A549 (cell line): ENCODE measurements around the gene XCL1. TPM values are rescaled to one million over a fixed set of nuclear protein-coding genes. Genes with fewer than 3 reads are reported as not detected.
A peak's percentile ranks its signal among the peaks of the same experiment; 100 is the strongest.

Source experiments
- ATAC-seq, 2 experiments: fragments of 200-7000 bp in 1 of 2; fragments of >200 bp in 1 of 2; cut with Nextera tagmentation in 1 of 2; cut with Tn5 transposase in 1 of 2; 3 replicates each; pipeline versions ENCODE4 v1.8.0 to v1.9.1; 2018 to 2020; ENCODE audit warnings: mild to moderate bottlenecking in 1 of 2, moderate library complexity in 1 of 2
- CTCF ChIA-PET: fragments of 300-600 bp; sonication (Branson Sonifier 250); formaldehyde crosslinking; extraction: SDS; loops from one replicate; lab custom pipeline; 2021; ENCODE audit warnings: antibody characterized with exemption, inconsistent platforms; lab: Yijun Ruan, JAX
- POLR2A ChIA-PET: fragments of 350-600 bp; formaldehyde crosslinking; extraction: SDS; loops from one replicate; lab custom pipeline; 2021; ENCODE audit warnings: antibody characterized with exemption, inconsistent platforms; lab: Yijun Ruan, JAX
- DNase-seq, 2 experiments: peaks; one replicate each; pipeline versions ENCODE4 v3.0.0 to v3.0.0-alpha.2; 2011 to 2016; ENCODE audit warnings: low read depth in 1 of 2, low spot score in 1 of 2
- FAIRE-seq: peaks from 2 replicates; lab custom pipeline; 2011; peaks lifted over from hg19 to GRCh38; lab: Jason Lieb, UNC
- H3K27ac ChIP-seq, 2 experiments: fragments of >200 bp; sonication (Bioruptor Twin); formaldehyde crosslinking; 3 replicates each; pipeline ENCODE4 v1.5.1; 2016 to 2017
- H3K4me1 ChIP-seq: fragments of >200 bp; sonication (Bioruptor Twin); formaldehyde crosslinking; 3 replicates; pipeline ENCODE4 v1.6.1; 2016
- H3K4me2 ChIP-seq: fragments of >200 bp; sonication (Bioruptor Twin); formaldehyde crosslinking; 3 replicates; pipeline ENCODE4 v1.6.1; 2016
- H3K4me3 ChIP-seq: fragments of >200 bp; sonication (Bioruptor Twin); formaldehyde crosslinking; 3 replicates; pipeline ENCODE4 v1.5.1; 2016
- H3K9me3 ChIP-seq: fragments of >200 bp; sonication (Bioruptor Twin); formaldehyde crosslinking; 3 replicates; pipeline ENCODE4 v1.6.1; 2016
- BHLHE40 ChIP-seq: IDR thresholded peaks from 2 replicates; pipeline ENCODE4 v1.6.1; 2012; ENCODE audit warnings: low read depth, low read length, inconsistent platforms
- CBX2 ChIP-seq: fragments of 200-600 bp; sonication (generic); IDR thresholded peaks from 2 replicates; pipeline ENCODE4 v1.6.1; 2016; ENCODE audit warnings: low read depth, mild to moderate bottlenecking, borderline replicate concordance
- CBX8 ChIP-seq: fragments of 200-600 bp; sonication (generic); IDR thresholded peaks from 2 replicates; pipeline ENCODE4 v1.6.1; 2016
- CEBPB ChIP-seq, 2 experiments: fragments of >200 bp in 1 of 2; sonication (Bioruptor Twin) in 1 of 2; formaldehyde crosslinking in 1 of 2; IDR thresholded peaks; 2 replicates each; pipeline ENCODE4 v1.6.1; 2012 to 2016
- CHD4 ChIP-seq: fragments of 200-600 bp; sonication (generic); IDR thresholded peaks from 2 replicates; pipeline ENCODE4 v1.6.1; 2016; ENCODE audit warnings: antibody characterized with exemption, mild to moderate bottlenecking, borderline replicate concordance
- FOSB ChIP-seq: fragments of 250-450 bp; sonication (Bioruptor Pico); IDR thresholded peaks from 2 replicates; pipeline ENCODE4 v1.5.0; 2020; ENCODE audit warnings: mild to moderate bottlenecking, moderate library complexity
- FOSL2 ChIP-seq, 2 experiments: fragments of 450-650 bp in 1 of 2; fragments of >200 bp in 1 of 2; sonication (Bioruptor Twin) in 1 of 2; formaldehyde crosslinking; IDR thresholded peaks; 2 replicates each; pipeline versions ENCODE4 v1.5.0 to v1.6.1; 2016 to 2020; ENCODE audit warnings: mild to moderate bottlenecking in 1 of 2, moderate library complexity in 1 of 2
- HOXA7 ChIP-seq: fragments of 250-450 bp; sonication (Bioruptor Pico); IDR thresholded peaks from 2 replicates; pipeline ENCODE4 v1.5.0; 2020; ENCODE audit warnings: mild to moderate bottlenecking, moderate library complexity
- HOXB13 ChIP-seq: fragments of 250-450 bp; sonication (Bioruptor Pico); IDR thresholded peaks from 2 replicates; pipeline ENCODE4 v1.5.0; 2020; ENCODE audit warnings: low read depth, mild to moderate bottlenecking, moderate library complexity
- JUN ChIP-seq, 2 experiments: fragments of >200 bp; sonication (Bioruptor Twin); formaldehyde crosslinking; IDR thresholded peaks; 2 replicates in 1 of 2; 3 replicates in 1 of 2; pipeline ENCODE4 v1.6.1; 2016 to 2017
- JUNB ChIP-seq: fragments of >200 bp; sonication (Bioruptor Twin); formaldehyde crosslinking; IDR thresholded peaks from 2 replicates; pipeline ENCODE4 v1.6.1; 2016
- MAZ ChIP-seq: fragments of 150-350 bp; IDR thresholded peaks from 2 replicates; pipeline ENCODE4 v1.6.1; 2014; ENCODE audit warnings: antibody characterized with exemption, low read depth, low read length, borderline replicate concordance
- NPAS2 ChIP-seq: fragments of 250-450 bp; sonication (Bioruptor Pico); IDR thresholded peaks from 2 replicates; pipeline ENCODE4 v1.8.0; 2022; ENCODE audit warnings: mild to moderate bottlenecking, moderate library complexity, borderline replicate concordance
- NR3C1 ChIP-seq: fragments of >200 bp; sonication (Bioruptor Twin); formaldehyde crosslinking; IDR thresholded peaks from 3 replicates; pipeline ENCODE4 v1.6.1; 2017
- PHF8 ChIP-seq: fragments of 200-600 bp; sonication (generic); IDR thresholded peaks from 2 replicates; pipeline ENCODE4 v1.6.1; 2016; ENCODE audit warnings: low read depth, mild to moderate bottlenecking, antibody characterized with exemption, moderate library complexity, borderline replicate concordance
- RAD21 ChIP-seq, 2 experiments: fragments of >200 bp in 1 of 2; sonication (Bioruptor Twin) in 1 of 2; formaldehyde crosslinking in 1 of 2; IDR thresholded peaks in 1 of 2; conservative IDR thresholded peaks in 1 of 2; 2 replicates in 1 of 2; 3 replicates in 1 of 2; pipeline ENCODE4 v1.6.1; 2012 to 2018; ENCODE audit warnings: inconsistent platforms in 1 of 2
- RARB ChIP-seq: fragments of 250-450 bp; sonication (Bioruptor Pico); IDR thresholded peaks from 2 replicates; pipeline ENCODE4 v1.8.0; 2021; ENCODE audit warnings: mild to moderate bottlenecking, moderate library complexity
- RFX5 ChIP-seq: fragments of 450-650 bp; IDR thresholded peaks from 2 replicates; pipeline ENCODE4 v1.7.1; 2014; ENCODE audit warnings: antibody characterized with exemption, mild to moderate bottlenecking, moderate library complexity
- TP53 ChIP-seq: fragments of 250-450 bp; sonication (Bioruptor Pico); IDR thresholded peaks from 2 replicates; pipeline ENCODE4 v1.5.0; 2021; ENCODE audit warnings: mild to moderate bottlenecking, moderate library complexity
- ZFP36 ChIP-seq: fragments of 450-650 bp; IDR thresholded peaks from 2 replicates; pipeline ENCODE4 v1.6.1; 2014; ENCODE audit warnings: borderline replicate concordance; ENCODE audit not compliant: partially characterized antibody
- WGBS: methylation state at CpG from one replicate; pipeline ENCODE4 v1.1.6; 2017; ENCODE audit errors: missing lambda C conversion rate; 5-methylcytosine and 5-hydroxymethylcytosine counted together
- polyA plus RNA-seq, 4 experiments: library from polyadenylated mRNA; depleted of rRNA in 3 of 4; stranded (reverse); fragments of >200 nt; fragmentation: RNase III in 1 of 4; extraction: RNeasy Plus Mini Kit Qiagen cat#74134 plus additional on column Dnase treatment in 1 of 4; gene quantifications; 2 replicates in 3 of 4; 3 replicates in 1 of 4; pipeline ENCODE4 v1.2.3, GENCODE V29; 2011 to 2017
- TF ChIP-seq, protein P1 (sequence below): fragments of >200 bp; sonication (Bioruptor Twin); formaldehyde crosslinking; IDR thresholded peaks from 2 replicates; pipeline ENCODE4 v1.6.1; 2016
- TF ChIP-seq, protein P2 (sequence below): fragments of 450-650 bp; IDR thresholded peaks from 2 replicates; pipeline ENCODE4 v1.6.1; 2014; ENCODE audit warnings: antibody characterized with exemption
- TF ChIP-seq, protein P3 (sequence below): fragments of >200 bp; sonication (Bioruptor Twin); formaldehyde crosslinking; IDR thresholded peaks from 3 replicates; pipeline ENCODE4 v1.5.1; 2016
- TF ChIP-seq, protein P4 (sequence below): fragments of 250-450 bp; sonication (Bioruptor Pico); IDR thresholded peaks from 2 replicates; pipeline ENCODE4 v1.5.0; 2021; ENCODE audit warnings: mild to moderate bottlenecking, moderate library complexity, borderline replicate concordance
- TF ChIP-seq, protein P5 (sequence below): fragments of >200 bp; sonication (Bioruptor Twin); formaldehyde crosslinking; IDR thresholded peaks from 3 replicates; pipeline ENCODE4 v1.6.1; 2016
- TF ChIP-seq, protein P6 (sequence below): IDR thresholded peaks from 2 replicates; pipeline ENCODE4 v1.6.1; 2012

Gene XCL1
- polyA plus RNA-seq, 2 of the 4 experiments (the other 2 are of a cell fraction) = not detected

DNA sequence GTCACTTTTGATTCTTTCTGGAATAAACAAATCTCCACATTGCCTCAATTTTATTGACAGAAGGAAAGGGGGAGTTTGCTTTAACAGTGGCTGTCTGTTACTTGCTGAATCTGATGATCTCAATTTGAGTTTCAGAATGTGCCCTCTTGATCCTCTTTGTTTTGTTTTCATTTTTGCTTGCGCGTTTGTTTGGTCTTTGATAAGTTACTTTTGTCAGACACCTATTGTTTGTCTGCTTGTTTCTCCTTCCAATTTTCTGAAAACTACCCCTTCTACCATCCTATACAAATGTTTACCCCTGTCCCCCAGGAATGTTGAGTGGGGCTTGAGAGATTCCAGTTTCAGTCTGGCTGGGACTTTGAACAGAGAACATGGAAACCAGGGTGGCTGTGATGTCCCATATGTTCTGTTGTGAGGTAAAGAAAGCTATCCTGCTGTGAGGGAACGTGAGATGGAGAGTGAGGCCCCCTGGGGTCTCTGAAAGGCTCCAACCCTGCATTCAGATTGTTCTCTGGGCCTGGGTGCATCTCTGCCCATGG lies 20.8 kb upstream of the XCL1 start:
- TF ChIP-seq HOXA7 (no peak), FOSL2 (IDR thresholded peaks at IDR 0.05) (no peak), FOSL2 (CRISPR knock-in tag; IDR thresholded peaks at IDR 0.05) (no peak), MAZ (no peak), CBX2 (no peak), NR3C1 (no peak)
- TF ChIP-seq, protein P1, sequence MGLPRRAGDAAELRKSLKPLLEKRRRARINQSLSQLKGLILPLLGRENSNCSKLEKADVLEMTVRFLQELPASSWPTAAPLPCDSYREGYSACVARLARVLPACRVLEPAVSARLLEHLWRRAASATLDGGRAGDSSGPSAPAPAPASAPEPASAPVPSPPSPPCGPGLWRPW = no peak
- TF ChIP-seq, all 56 proteins: peak for 0
- WGBS = 28% methylated on average over 3 of the region's 3 CpGs
- DNase-seq (no peak), ATAC-seq (no peak), FAIRE-seq (no peak)
- Histone ChIP-seq H3K4me3 (no peak overlapping the region), H3K4me2 (peak overlapping the region; percentile 48), H3K4me1 (peaks cover 41% of the 10 kb centered on the region), H3K27ac (peak overlapping the region; percentile 5 to 8; a peak in 1 of 6 replicates), H3K9me3 (no peaks in the 10 kb centered on the region)
- ChIA-PET POLR2A (no interaction called here), CTCF (interaction anchor here (1.2 to 1.5 kb wide), 2 partner anchors 10 to 114 kb away, joined by 3 read pairs; no protein-coding TSS in a partner anchor)

DNA sequence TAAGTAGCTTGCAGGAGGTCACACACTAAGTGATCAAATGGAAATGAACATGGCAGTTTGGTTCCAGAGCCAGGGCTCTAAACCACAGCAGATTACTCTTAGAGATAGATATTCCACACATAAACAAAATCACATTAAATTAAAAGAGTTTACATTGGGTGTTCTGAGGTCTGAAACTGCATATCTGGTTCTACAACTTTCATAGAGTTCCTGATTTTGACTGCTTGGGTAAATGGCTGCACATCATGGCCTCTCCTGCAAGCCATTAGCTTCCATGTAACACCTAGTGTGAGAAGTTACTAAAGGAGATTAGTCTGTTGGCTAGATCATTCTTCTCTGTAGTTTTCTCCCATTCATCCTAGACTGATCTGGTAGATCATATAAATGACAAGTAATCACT lies 19.8 kb upstream of the XCL1 start:
- no peak for DNase-seq
- Histone ChIP-seq H3K4me3 (no peak overlapping the region), H3K4me1 (peaks cover 31% of the 10 kb centered on the region), H3K4me2 (peak overlapping the region; percentile 55; the same call in 2 of the 3 replicates), H3K9me3 (no peaks in the 10 kb centered on the region)
- ATAC-seq = no peak
- no peak for TF ChIP-seq JUNB
- TF ChIP-seq RFX5 = no peak
- TF ChIP-seq CBX2 = no peak
- TF ChIP-seq, protein P2, sequence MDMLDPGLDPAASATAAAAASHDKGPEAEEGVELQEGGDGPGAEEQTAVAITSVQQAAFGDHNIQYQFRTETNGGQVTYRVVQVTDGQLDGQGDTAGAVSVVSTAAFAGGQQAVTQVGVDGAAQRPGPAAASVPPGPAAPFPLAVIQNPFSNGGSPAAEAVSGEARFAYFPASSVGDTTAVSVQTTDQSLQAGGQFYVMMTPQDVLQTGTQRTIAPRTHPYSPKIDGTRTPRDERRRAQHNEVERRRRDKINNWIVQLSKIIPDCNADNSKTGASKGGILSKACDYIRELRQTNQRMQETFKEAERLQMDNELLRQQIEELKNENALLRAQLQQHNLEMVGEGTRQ = no peak
- no peak for TF ChIP-seq NR3C1
- TF ChIP-seq HOXB13 (CRISPR knock-in tag) = no peak
- TF ChIP-seq, protein P3, sequence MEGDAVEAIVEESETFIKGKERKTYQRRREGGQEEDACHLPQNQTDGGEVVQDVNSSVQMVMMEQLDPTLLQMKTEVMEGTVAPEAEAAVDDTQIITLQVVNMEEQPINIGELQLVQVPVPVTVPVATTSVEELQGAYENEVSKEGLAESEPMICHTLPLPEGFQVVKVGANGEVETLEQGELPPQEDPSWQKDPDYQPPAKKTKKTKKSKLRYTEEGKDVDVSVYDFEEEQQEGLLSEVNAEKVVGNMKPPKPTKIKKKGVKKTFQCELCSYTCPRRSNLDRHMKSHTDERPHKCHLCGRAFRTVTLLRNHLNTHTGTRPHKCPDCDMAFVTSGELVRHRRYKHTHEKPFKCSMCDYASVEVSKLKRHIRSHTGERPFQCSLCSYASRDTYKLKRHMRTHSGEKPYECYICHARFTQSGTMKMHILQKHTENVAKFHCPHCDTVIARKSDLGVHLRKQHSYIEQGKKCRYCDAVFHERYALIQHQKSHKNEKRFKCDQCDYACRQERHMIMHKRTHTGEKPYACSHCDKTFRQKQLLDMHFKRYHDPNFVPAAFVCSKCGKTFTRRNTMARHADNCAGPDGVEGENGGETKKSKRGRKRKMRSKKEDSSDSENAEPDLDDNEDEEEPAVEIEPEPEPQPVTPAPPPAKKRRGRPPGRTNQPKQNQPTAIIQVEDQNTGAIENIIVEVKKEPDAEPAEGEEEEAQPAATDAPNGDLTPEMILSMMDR = no peak
- TF ChIP-seq CEBPB (IDR thresholded peaks at IDR 0.05) = no peak
- TF ChIP-seq, protein P4, sequence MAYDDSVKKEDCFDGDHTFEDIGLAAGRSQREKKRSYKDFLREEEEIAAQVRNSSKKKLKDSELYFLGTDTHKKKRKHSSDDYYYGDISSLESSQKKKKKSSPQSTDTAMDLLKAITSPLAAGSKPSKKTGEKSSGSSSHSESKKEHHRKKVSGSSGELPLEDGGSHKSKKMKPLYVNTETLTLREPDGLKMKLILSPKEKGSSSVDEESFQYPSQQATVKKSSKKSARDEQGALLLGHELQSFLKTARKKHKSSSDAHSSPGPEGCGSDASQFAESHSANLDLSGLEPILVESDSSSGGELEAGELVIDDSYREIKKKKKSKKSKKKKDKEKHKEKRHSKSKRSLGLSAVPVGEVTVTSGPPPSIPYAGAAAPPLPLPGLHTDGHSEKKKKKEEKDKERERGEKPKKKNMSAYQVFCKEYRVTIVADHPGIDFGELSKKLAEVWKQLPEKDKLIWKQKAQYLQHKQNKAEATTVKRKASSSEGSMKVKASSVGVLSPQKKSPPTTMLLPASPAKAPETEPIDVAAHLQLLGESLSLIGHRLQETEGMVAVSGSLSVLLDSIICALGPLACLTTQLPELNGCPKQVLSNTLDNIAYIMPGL = no peak
- TF ChIP-seq, protein P5, sequence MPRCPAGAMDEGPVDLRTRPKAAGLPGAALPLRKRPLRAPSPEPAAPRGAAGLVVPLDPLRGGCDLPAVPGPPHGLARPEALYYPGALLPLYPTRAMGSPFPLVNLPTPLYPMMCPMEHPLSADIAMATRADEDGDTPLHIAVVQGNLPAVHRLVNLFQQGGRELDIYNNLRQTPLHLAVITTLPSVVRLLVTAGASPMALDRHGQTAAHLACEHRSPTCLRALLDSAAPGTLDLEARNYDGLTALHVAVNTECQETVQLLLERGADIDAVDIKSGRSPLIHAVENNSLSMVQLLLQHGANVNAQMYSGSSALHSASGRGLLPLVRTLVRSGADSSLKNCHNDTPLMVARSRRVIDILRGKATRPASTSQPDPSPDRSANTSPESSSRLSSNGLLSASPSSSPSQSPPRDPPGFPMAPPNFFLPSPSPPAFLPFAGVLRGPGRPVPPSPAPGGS = no peak
- no peak for TF ChIP-seq NPAS2 (CRISPR knock-in tag)
- TF ChIP-seq CHD4 = no peak
- TF ChIP-seq, all 56 proteins: peak for 0
- FAIRE-seq = no peak
- POLR2A ChIA-PET = no interaction called here
- H3K27ac ChIP-seq = 0 out of 6 replicates have a peak overlapping the region, but pooled peaks have one; percentile 14 to 15
- CTCF ChIA-PET = no interaction called here

DNA sequence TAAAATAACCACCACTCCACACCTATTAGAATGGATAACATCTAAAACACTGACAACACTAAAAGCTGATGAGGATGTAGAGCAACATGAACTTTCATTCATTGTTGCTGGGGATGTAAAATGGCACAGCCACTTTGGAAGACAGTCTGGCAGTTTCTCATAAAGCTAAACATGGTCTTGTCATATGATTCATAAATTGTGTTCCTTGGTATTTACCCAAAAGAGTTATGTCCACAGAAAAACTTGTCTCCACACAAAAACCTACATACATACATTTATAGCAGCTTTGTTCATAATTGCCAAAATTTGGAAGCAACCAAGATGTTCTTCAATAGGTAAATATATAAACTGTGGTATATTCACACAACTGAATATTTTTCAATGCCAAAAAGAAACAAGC lies 16.0 kb upstream of the XCL1 start:
- DNase-seq = no peak
- peaks cover 15% of the 10 kb centered on the region for H3K4me1 ChIP-seq
- H3K4me2 ChIP-seq = no peak overlapping the region
- ChIA-PET CTCF (no interaction called here), POLR2A (no interaction called here)
- no peak overlapping the region for H3K27ac ChIP-seq
- H3K4me3 ChIP-seq = no peak overlapping the region
- H3K9me3 ChIP-seq = no peaks in the 10 kb centered on the region
- FAIRE-seq = no peak
- no peak for ATAC-seq
- TF ChIP-seq RAD21 (conservative IDR thresholded peaks at IDR 0.05 in 1 of 2, IDR thresholded peaks at IDR 0.05 in 1 of 2) (no peak), HOXB13 (CRISPR knock-in tag) (no peak), CBX8 (no peak), NR3C1 (no peak), RARB (CRISPR knock-in tag) (no peak), FOSL2 (IDR thresholded peaks at IDR 0.05) (no peak), FOSL2 (CRISPR knock-in tag; IDR thresholded peaks at IDR 0.05) (no peak), ZFP36 (no peak), TP53 (CRISPR knock-in tag) (no peak), BHLHE40 (no peak), JUN (IDR thresholded peaks at IDR 0.05) (no peak), PHF8 (no peak), JUNB (no peak), CHD4 (no peak), FOSB (CRISPR knock-in tag) (no peak)
- TF ChIP-seq, protein P5 = no peak
- TF ChIP-seq, protein P6, sequence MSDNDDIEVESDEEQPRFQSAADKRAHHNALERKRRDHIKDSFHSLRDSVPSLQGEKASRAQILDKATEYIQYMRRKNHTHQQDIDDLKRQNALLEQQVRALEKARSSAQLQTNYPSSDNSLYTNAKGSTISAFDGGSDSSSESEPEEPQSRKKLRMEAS = no peak
